ENCODE data around the gene TBC1D10B. TPM values are rescaled to one million over a fixed set of nuclear protein-coding genes. Genes with fewer than 3 reads are reported as not detected.

The TBC1D10B gene
- total and polyA plus RNA-seq, 9 of the 15 experiments (the other 6 are each of a cell fraction or from before 2014, with no cell fraction given): 2.2 to 55.4 (median 17.5) TPM

- no peak for TF ChIP-seq MAFF (IDR thresholded peaks at IDR 0.05; ENCODE audit: low read length)
- peak; percentile 62 for TF ChIP-seq KLF6 (CRISPR knock-in tag; IDR thresholded peaks at IDR 0.05; ENCODE audit: borderline replicate concordance)
- TF ChIP-seq JUND (IDR thresholded peaks at IDR 0.05; ENCODE audit: borderline replicate concordance, low read depth, low read length): peak; percentile 70
- peak; percentile 57; the same call in 2 of the 3 replicates for TF ChIP-seq JUND (tag; IDR thresholded peaks at IDR 0.05; ENCODE audit: borderline replicate concordance, low read depth, low read length)
- TF ChIP-seq ZNF277 (CRISPR knock-in tag; IDR thresholded peaks at IDR 0.05; ENCODE audit: borderline replicate concordance): no peak
- no peak for TF ChIP-seq CREB5 (CRISPR knock-in tag; IDR thresholded peaks at IDR 0.05)
- no peak for TF ChIP-seq XRCC3 (IDR thresholded peaks at IDR 0.05)
- TF ChIP-seq ETV5 (CRISPR knock-in tag; IDR thresholded peaks at IDR 0.05; ENCODE audit: low read depth): peak; percentile 65; the same call in 1 of the 2 replicates
- no peak for TF ChIP-seq NEUROD1 (IDR thresholded peaks at IDR 0.05; ENCODE audit: borderline replicate concordance, low read depth, low read length, partially characterized antibody)
- TF ChIP-seq ZNF699 (CRISPR knock-in tag; IDR thresholded peaks at IDR 0.05; ENCODE audit: insufficient replicate concordance): no peak
- TF ChIP-seq SREBF2 (CRISPR knock-in tag; IDR thresholded peaks at IDR 0.05): 0 out of 2 replicates have a peak, but pooled peaks have one; percentile 76
- no peak for TF ChIP-seq ZNF695 (CRISPR knock-in tag; IDR thresholded peaks at IDR 0.05)
- TF ChIP-seq BACH1 (tag; IDR thresholded peaks at IDR 0.05): no peak
- TF ChIP-seq L3MBTL2 (IDR thresholded peaks at IDR 0.05): peak; percentile 97
- no peak for TF ChIP-seq PBX2 (CRISPR knock-in tag; IDR thresholded peaks at IDR 0.05; ENCODE audit: low read depth)
- no peak for TF ChIP-seq PBX2 (tag; conservative IDR thresholded peaks at IDR 0.05; ENCODE audit: low read depth)
- TF ChIP-seq SPI1 (IDR thresholded peaks at IDR 0.05; ENCODE audit: borderline replicate concordance, low read depth, low read length): no peak
- no peak for TF ChIP-seq CCAR2 (IDR thresholded peaks at IDR 0.05; ENCODE audit: low read depth, low read length)
- TF ChIP-seq ZNF224 (CRISPR knock-in tag; IDR thresholded peaks at IDR 0.05): no peak
- peak; percentile 75 for TF ChIP-seq HNRNPL (IDR thresholded peaks at IDR 0.05; ENCODE audit: low read depth, low read length)
- no peak for TF ChIP-seq SMAD3 (CRISPR knock-in tag; conservative IDR thresholded peaks at IDR 0.05)
- no peak for TF ChIP-seq PRPF4 (IDR thresholded peaks at IDR 0.05; ENCODE audit: insufficient read depth, low read depth, low read length, poor library complexity, severe bottlenecking)
These were observed 37.0 kb upstream of the TBC1D10B start, which contains the start of gene ZNF771 (continued) for GRCh38 chr16:30407102-30407803.

Measured in K562 (cell line).